Endothelial cell of umbilical vein (primary cell): Measurements from ENCODE around the gene CTTNBP2. TPM values are rescaled to one million over a fixed set of nuclear protein-coding genes. Genes with fewer than 3 reads are reported as not detected.

Experiments used
- BruUV-seq: library from RNA; stranded (reverse); fragments of 400-500 nt; replicated peaks from 2 replicates; lab custom pipeline; 2021; lab: Mats Ljungman, UMichigan
- CTCF ChIA-PET: fragments of 300-600, 350-600 bp; sonication (Branson Sonifier 250); formaldehyde crosslinking; loops from one replicate; lab custom pipeline; 2021; ENCODE audit warnings: antibody characterized with exemption, inconsistent platforms; lab: Charles Lee
- POLR2A ChIA-PET: fragments of 300-600, 350-600 bp; sonication (Branson Sonifier 250); formaldehyde crosslinking; loops from one replicate; lab custom pipeline; 2021; ENCODE audit warnings: antibody characterized with exemption, inconsistent platforms; lab: Charles Lee
- DNase-seq: peaks from one replicate; pipeline ENCODE4 v3.0.0-alpha.2; 2011; ENCODE audit warnings: low read depth, low spot score
- FAIRE-seq: peaks from 2 replicates; lab custom pipeline; 2011; peaks lifted over from hg19 to GRCh38; lab: Jason Lieb, UNC
- H2AFZ ChIP-seq: 2 replicates; pipeline ENCODE4 v1.6.0; 2012; ENCODE audit warnings: low read depth, low read length, control low read depth, inconsistent platforms
- H3K27ac ChIP-seq: 2 replicates; pipeline ENCODE4 v1.5.1; 2011; ENCODE audit warnings: low read depth, mild to moderate bottlenecking, control low read depth, low read length, moderate library complexity; ENCODE audit not compliant: insufficient read depth
- H3K27me3 ChIP-seq, 2 experiments: 2 replicates each; pipeline versions ENCODE4 v1.6.0 to v1.6.1; 2011; ENCODE audit warnings: low read length in 2 of 2, mixed read lengths in 1 of 2; ENCODE audit not compliant: control insufficient read depth in 2 of 2, insufficient read depth in 2 of 2
- H3K36me3 ChIP-seq, 2 experiments: 2 replicates in 1 of 2; 3 replicates in 1 of 2; pipeline ENCODE4 v1.5.1; 2011; ENCODE audit warnings: low read length in 2 of 2, mild to moderate bottlenecking in 1 of 2, moderate library complexity in 1 of 2; ENCODE audit not compliant: control insufficient read depth in 2 of 2, insufficient read depth in 2 of 2; ENCODE audit errors: extremely low read depth in 1 of 2
- H3K4me1 ChIP-seq: 3 replicates; pipeline ENCODE4 v1.5.1; 2011; ENCODE audit warnings: mild to moderate bottlenecking, low read length; ENCODE audit not compliant: control insufficient read depth, insufficient read depth; ENCODE audit errors: extremely low read depth
- H3K4me2 ChIP-seq: 2 replicates; pipeline ENCODE4 v1.6.1; 2011; ENCODE audit warnings: low read length, control low read depth, mixed read lengths; ENCODE audit not compliant: insufficient read depth
- H3K4me3 ChIP-seq, 3 experiments: fragments of 200-600 bp in 1 of 3; sonication (generic), shearing (Covaris generic) in 1 of 3; replicated peaks in 1 of 3; 2 replicates each; pipeline ENCODE4 v1.5.1; 2011 to 2016; ENCODE audit warnings: control low read depth in 3 of 3, low read length in 3 of 3, mild to moderate bottlenecking in 2 of 3, inconsistent platforms in 1 of 3, low read depth in 1 of 3, moderate library complexity in 1 of 3; ENCODE audit not compliant: insufficient read depth in 1 of 3
- H3K79me2 ChIP-seq: 2 replicates; pipeline ENCODE4 v1.6.0; 2012; ENCODE audit warnings: low read length, inconsistent platforms; ENCODE audit not compliant: control insufficient read depth, insufficient read depth
- H3K9ac ChIP-seq: replicated peaks from 2 replicates; pipeline ENCODE3; 2011; ENCODE audit warnings: low read length, control low read depth; ENCODE audit not compliant: insufficient read depth; ENCODE audit errors: extremely low read depth
- H3K9me1 ChIP-seq: replicated peaks from 3 replicates; pipeline ENCODE4 v1.6.0; 2011; ENCODE audit warnings: mild to moderate bottlenecking, low read length; ENCODE audit not compliant: control insufficient read depth, insufficient read depth; ENCODE audit errors: extremely low read depth
- H3K9me3 ChIP-seq: replicated peaks from 2 replicates; pipeline ENCODE4 v1.5.1; 2012; ENCODE audit warnings: low read length, inconsistent platforms; ENCODE audit not compliant: control insufficient read depth, insufficient read depth
- H4K20me1 ChIP-seq: replicated peaks from 2 replicates; pipeline ENCODE3; 2011; ENCODE audit warnings: mild to moderate bottlenecking, low read length; ENCODE audit not compliant: control insufficient read depth, insufficient read depth; ENCODE audit errors: extremely low read depth
- GATA2 ChIP-seq: IDR thresholded peaks from 2 replicates; pipeline ENCODE4 v1.7.0; 2011; ENCODE audit warnings: low read depth, mild to moderate bottlenecking, moderate library complexity, mixed read lengths, low read length; ENCODE audit not compliant: insufficient read length, insufficient read depth
- JUN ChIP-seq: IDR thresholded peaks from 2 replicates; pipeline ENCODE4 v1.6.1; 2011; ENCODE audit warnings: borderline replicate concordance, low read depth; ENCODE audit not compliant: insufficient read length, insufficient read depth
- MYC ChIP-seq: IDR thresholded peaks from one replicate; pipeline ENCODE4 v1.6.1; 2011; ENCODE audit warnings: mild to moderate bottlenecking, low read depth, low read length
- POLR2A ChIP-seq: IDR thresholded peaks from 2 replicates; pipeline ENCODE4 v1.6.1; 2012; ENCODE audit warnings: low read depth, mild to moderate bottlenecking, control low read depth, low read length
- POLR2AphosphoS5 ChIP-seq: IDR thresholded peaks from 2 replicates; pipeline ENCODE4 v1.6.1; 2012; ENCODE audit warnings: low read depth, mild to moderate bottlenecking, control low read depth, low read length, moderate library complexity; ENCODE audit not compliant: insufficient read depth
- dilution Hi-C: fragments of 300-500 bp; cut with MboI; formaldehyde crosslinking; loops from one replicate; pipeline ENCODE4 v1.15.0; 2019; ENCODE audit warnings: low sequenced_read_pairs; ENCODE audit not compliant: extremely low pct_ligation_motif_present
- intact Hi-C: fragments of 100-400 bp; cut with micrococcal nuclease; formaldehyde crosslinking; loops from one replicate; pipeline ENCODE4 v1.10.0; 2022
- polyA plus RNA-seq, 4 experiments: library from polyadenylated mRNA; depleted of rRNA in 3 of 4; stranded (reverse) in 3 of 4; unstranded in 1 of 4; fragments of >200 nt; gene quantifications; 2 replicates each; pipeline versions ENCODE4 v1.2.1 to v1.2.3, GENCODE V29; 2011 to 2012; ENCODE audit warnings: missing spikeins in 1 of 4
- total RNA-seq: library from RNA; stranded (reverse); gene quantifications from 2 replicates; pipeline ENCODE4 v1.2.3, GENCODE V29; 2021
- TF ChIP-seq, protein P1 (sequence below), 2 donors: IDR thresholded peaks; 1 replicate in 1 of 2; 2 replicates in 1 of 2; pipeline ENCODE4 v1.5.1; 2011; ENCODE audit warnings: low read length in 2 of 2, mild to moderate bottlenecking in 2 of 2, moderate library complexity in 2 of 2, control low read depth in 1 of 2, inconsistent platforms in 1 of 2, low read depth in 1 of 2; ENCODE audit not compliant: insufficient read depth in 1 of 2; ENCODE audit errors: extremely low read depth in 1 of 2
- TF ChIP-seq, protein P2 (sequence below): IDR thresholded peaks from 2 replicates; pipeline ENCODE4 v1.6.1; 2011; ENCODE audit not compliant: insufficient read depth, insufficient read length

The CTTNBP2 gene
- total and polyA plus RNA-seq, 2 donors (not counting 3 experiments of a cell fraction or from before 2014, with no cell fraction given) = 0.08 to 0.35 TPM

DNA sequence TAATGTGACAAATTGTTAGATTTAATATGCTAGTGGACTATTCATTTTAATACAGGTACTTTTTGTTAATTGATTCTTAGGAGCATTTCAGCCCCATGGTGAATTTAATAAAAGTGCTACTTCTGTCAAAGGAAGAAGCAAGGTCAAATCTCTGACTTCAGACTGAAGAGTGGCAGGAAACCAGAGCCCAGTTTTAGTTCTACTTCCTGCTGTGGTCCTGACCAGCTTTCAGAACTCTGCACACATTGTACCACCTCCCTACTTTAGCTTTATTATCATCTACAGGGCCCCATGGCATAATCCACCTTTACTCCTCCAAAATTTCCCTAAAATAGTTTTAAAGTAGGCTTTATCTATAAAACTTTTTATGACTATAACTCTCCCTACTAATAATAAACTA is 33.7 kb downstream of the CTTNBP2 start:
- Histone ChIP-seq H3K4me3 (no peak overlapping the region), H3K9me1 (no peaks in the 10 kb centered on the region), H3K79me2 (no peaks in the 10 kb centered on the region), H3K9ac (no peak overlapping the region), H3K9me3 (no peaks in the 10 kb centered on the region), H4K20me1 (no peaks in the 10 kb centered on the region), H3K4me2 (no peak overlapping the region), H3K36me3 (no peaks in the 10 kb centered on the region), H3K27me3 (no peaks in the 10 kb centered on the region), H2AFZ (no peak overlapping the region), H3K27ac (no peak overlapping the region), H3K4me1 (no peaks in the 10 kb centered on the region)
- POLR2A ChIA-PET = no interaction called here
- BruUV-seq = no TSS peak
- DNase-seq (no peak), FAIRE-seq (no peak)
- CTCF ChIA-PET = no interaction called here
- intact Hi-C loops = no loop called here
- dilution Hi-C loops = no loop called here
- TF ChIP-seq GATA2 (no peak), MYC (no peak), JUN (no peak), POLR2A (no peak), POLR2AphosphoS5 (no peak)
- TF ChIP-seq, protein P1, sequence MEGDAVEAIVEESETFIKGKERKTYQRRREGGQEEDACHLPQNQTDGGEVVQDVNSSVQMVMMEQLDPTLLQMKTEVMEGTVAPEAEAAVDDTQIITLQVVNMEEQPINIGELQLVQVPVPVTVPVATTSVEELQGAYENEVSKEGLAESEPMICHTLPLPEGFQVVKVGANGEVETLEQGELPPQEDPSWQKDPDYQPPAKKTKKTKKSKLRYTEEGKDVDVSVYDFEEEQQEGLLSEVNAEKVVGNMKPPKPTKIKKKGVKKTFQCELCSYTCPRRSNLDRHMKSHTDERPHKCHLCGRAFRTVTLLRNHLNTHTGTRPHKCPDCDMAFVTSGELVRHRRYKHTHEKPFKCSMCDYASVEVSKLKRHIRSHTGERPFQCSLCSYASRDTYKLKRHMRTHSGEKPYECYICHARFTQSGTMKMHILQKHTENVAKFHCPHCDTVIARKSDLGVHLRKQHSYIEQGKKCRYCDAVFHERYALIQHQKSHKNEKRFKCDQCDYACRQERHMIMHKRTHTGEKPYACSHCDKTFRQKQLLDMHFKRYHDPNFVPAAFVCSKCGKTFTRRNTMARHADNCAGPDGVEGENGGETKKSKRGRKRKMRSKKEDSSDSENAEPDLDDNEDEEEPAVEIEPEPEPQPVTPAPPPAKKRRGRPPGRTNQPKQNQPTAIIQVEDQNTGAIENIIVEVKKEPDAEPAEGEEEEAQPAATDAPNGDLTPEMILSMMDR (IDR thresholded peaks at IDR 0.05; ENCODE audit: extremely low read depth in 1 of 2, insufficient read depth in 1 of 2, low read depth in 1 of 2, low read length in 2 of 2) = no peak
- TF ChIP-seq, protein P2, sequence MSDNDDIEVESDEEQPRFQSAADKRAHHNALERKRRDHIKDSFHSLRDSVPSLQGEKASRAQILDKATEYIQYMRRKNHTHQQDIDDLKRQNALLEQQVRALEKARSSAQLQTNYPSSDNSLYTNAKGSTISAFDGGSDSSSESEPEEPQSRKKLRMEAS = no peak
